Measurements from ENCODE around the gene NUP98. TPM values are rescaled to one million over a fixed set of nuclear protein-coding genes. Genes with fewer than 3 reads are reported as not detected.
"Not testable (repeated sequence)": the region's sequence is repeated elsewhere in the genome, so short reads cannot be mapped to it uniquely, and the experiment has no call there.

The NUP98 gene
- total RNA-seq, 2 donors from 2014 or later, result 38.0 to 59.7 TPM

- intact Hi-C loops (cut with DNase I), result no loop called here
- DNase-seq, result peak; percentile 76
- peak; percentile 85 to 87 for ATAC-seq
Measured at GRCh38 chr11:3807909-3808860, 10.8 kb upstream of the NUP98 start, which contains the start of gene PGAP2. Gene PGAP2 (plus strand): TSS chr11:3808560. CDS start chr11:3811260, 2,700 bp downstream.

- intact Hi-C loops (cut with DNase I), result no loop called here
- ATAC-seq (no peak), DNase-seq (no peak)
Measured at GRCh38 chr11:3803726-3804495, 6.6 kb upstream of the NUP98 start.

GRCh38 chr11:3802011-3802790 is 4.8 kb upstream of the NUP98 start:
- ATAC-seq (no peak), DNase-seq (no peak)
- intact Hi-C loops (cut with DNase I), result no loop called here

- DNase-seq (no peak), ATAC-seq (no peak)
- intact Hi-C loops (cut with DNase I), result no loop called here
Measured at GRCh38 chr11:3799873-3800272, 2.5 kb upstream of the NUP98 start.

GRCh38 chr11:3799143-3799542 is 1.8 kb upstream of the NUP98 start:
- intact Hi-C loops (cut with DNase I), result no loop called here
- no peak for DNase-seq
- ATAC-seq, result no peak

GRCh38 chr11:3796801-3797328 is 489 bp downstream of the NUP98 start:
- no peak for DNase-seq
- intact Hi-C loops (cut with DNase I), result no loop called here
- peak; percentile 40 to 60 for ATAC-seq

- intact Hi-C loops (cut with DNase I), result no loop called here
- no peak for ATAC-seq
- no peak for DNase-seq
Measured at GRCh38 chr11:3796346-3796745, 1.0 kb downstream of the NUP98 start.

- DNase-seq, result no peak
- ATAC-seq, result no peak
- intact Hi-C loops (cut with DNase I), result no loop called here
Measured at GRCh38 chr11:3796002-3796311, 1.4 kb downstream of the NUP98 start.

GRCh38 chr11:3795131-3796001 is 2.0 kb downstream of the NUP98 start:
- intact Hi-C loops (cut with DNase I), result no loop called here

GRCh38 chr11:3794387-3794786 is 3.0 kb downstream of the NUP98 start:
- intact Hi-C loops (cut with DNase I); DNase-seq; ATAC-seq: not testable (repeated sequence)

More at GRCh38 chr11:3795131-3796001, 2.0 kb downstream of the NUP98 start:
- ATAC-seq (no peak), DNase-seq (no peak)

GRCh38 chr11:3786781-3787428 is 10.4 kb downstream of the NUP98 start:
- intact Hi-C loops (cut with DNase I), result no loop called here
- DNase-seq, result no peak
- ATAC-seq, result peak in 1 of 2 donors; percentile 19

GRCh38 chr11:3783611-3784010 is 13.7 kb downstream of the NUP98 start:
- DNase-seq, result no peak
- no peak for ATAC-seq
- intact Hi-C loops (cut with DNase I), result no loop called here

- ATAC-seq (no peak), DNase-seq (no peak)
- intact Hi-C loops (cut with DNase I), result no loop called here
Measured at GRCh38 chr11:3782963-3783362, 14.4 kb downstream of the NUP98 start.

GRCh38 chr11:3781423-3781822 is 15.9 kb downstream of the NUP98 start:
- DNase-seq (no peak), ATAC-seq (peak in 1 of 2 donors; percentile 58)
- intact Hi-C loops (cut with DNase I), result no loop called here

- ATAC-seq, result no peak
- intact Hi-C loops (cut with DNase I), result loop anchor here in 1 of 2 donors (10.0 kb wide), 1 partner anchor 51 kb away; no protein-coding TSS in a partner anchor
Measured at GRCh38 chr11:3775736-3776406, 21.5 kb downstream of the NUP98 start.

GRCh38 chr11:3773180-3773579 is 24.2 kb downstream of the NUP98 start:
- DNase-seq (no peak), ATAC-seq (no peak)
- intact Hi-C loops (cut with DNase I), result loop anchor here in 1 of 2 donors (10.0 kb wide), 1 partner anchor 48 kb away; no protein-coding TSS in a partner anchor

More at GRCh38 chr11:3775736-3776406, 21.5 kb downstream of the NUP98 start:
- DNase-seq, result no peak

- DNase-seq (no peak), ATAC-seq (no peak)
- intact Hi-C loops (cut with DNase I), result loop anchor here in 1 of 2 donors (10.0 kb wide), 1 partner anchor 63 kb away; no protein-coding TSS in a partner anchor
Measured at GRCh38 chr11:3767536-3767935, 29.8 kb downstream of the NUP98 start.
